DMS153 (cell line): ENCODE measurements around the gene LYRM1.
"Not testable (repeated sequence)": the region's sequence is repeated elsewhere in the genome, so short reads cannot be mapped to it uniquely, and the experiment has no call there.

Experiments used
- DNase-seq: peaks from one replicate; lab custom pipeline; 2025; lab: John Stamatoyannopoulos, UW

LYRM1 gene

DNA sequence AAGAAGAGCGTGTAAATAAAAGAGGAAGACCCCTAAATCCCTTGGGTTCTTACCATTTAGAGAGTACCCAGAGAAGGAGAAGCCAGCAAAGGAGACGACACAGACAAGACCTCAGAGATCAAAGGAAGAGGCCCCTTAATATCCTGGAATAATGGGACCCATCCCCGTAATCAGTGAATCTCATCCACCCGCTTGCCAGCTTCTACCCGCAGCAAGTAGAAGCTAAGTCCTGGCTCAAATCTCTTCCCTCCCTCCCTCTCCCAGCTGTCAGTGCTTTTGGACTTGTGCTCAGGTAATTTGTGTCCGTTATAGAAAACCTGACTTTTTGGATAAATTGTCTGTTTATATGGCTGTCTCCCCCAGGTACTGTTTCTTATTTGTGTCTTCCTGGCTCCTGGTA lies 1.9 kb downstream of the LYRM1 start:
- no peak for DNase-seq

DNA sequence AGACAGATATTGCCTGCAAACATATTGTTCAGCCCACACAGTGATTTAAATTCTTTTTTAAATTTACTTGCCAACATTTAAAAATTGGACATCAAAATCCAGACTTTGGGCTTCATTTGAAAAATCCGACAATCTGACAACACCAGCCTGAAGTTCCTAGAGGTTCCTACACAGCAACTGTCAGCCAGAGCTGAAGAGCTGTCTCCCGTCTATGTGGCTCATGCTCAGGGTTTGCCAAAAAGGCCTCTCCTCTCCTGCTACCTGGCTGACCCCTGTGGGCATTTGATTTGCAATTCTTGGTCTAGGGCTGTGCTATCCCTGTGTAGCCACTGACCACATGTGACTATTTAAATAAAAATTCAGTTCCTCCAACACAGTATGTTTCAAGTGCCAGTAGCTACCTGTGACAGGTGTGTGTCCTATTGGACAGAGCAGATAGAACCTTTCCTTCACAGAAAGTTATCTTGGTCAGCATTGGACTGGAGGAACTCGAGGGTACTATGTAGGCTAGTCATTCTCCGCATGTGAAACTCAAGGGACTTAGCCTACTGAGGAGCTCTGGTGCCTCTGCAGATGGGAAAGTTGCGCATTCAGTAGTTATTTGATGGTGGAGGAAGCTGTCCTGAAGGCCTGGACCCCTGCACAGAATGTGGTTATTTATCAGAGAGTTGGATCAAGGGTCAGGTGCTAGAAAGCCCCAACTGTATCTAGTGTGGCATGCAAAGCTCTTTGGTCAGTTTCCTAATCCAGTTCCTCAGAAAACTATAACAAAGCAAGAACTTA lies 2.7 kb downstream of the LYRM1 start:
- DNase-seq, result no peak

DNA sequence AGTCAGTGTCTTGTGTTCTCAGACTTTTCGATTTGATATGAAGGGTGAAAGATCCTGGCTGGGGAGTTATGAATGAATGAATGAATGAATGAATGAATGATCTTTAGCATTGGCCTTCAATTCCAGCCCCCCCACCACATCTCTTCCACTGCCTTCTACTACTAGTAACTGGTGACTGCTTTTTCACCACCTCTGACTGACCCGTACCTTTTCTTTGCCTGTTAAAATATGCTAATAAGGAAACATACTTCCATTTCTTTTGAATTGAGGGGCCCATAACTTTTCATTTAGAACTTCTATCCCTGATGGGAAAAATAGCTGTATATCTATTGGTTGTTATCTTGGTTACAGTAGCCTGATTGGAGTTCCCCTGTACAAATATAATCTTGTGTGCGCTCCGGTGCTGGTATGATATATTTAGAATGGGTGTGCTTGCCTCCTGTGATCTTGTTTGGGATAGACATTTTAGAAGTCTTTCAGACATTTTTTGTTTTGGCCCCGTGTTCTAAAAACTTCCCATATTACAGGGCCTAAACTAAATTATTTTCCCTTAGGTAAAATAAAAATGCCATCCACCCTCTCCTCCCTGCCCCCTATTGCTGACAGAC lies 3.4 kb downstream of the LYRM1 start:
- DNase-seq, result no peak

DNA sequence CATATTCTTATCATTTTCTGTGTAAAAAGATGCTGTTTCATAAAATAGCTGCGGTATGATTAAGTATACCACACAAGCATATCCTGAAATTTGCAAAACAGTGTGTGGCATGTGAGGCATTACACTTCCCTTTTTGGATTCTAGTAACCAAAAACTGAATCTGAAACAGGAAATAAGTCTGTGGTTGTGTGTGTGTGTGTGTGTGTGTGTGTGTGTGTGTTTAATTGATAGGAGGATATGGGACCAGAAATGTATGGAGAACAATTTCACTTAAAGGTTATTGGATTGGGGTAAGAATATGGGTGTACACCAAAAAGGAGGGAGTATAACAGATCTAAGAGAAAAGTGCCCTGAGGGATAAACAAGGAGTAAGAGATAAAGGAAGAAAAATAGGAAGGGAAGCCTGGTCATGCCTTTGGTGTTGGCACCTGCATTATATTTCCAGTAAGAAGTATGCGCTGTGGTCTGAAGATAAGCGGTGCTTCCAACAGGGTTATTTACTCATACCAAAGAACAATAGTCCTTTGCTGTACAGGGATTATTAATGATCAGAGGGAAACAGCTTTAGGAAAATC lies 4.0 kb downstream of the LYRM1 start:
- DNase-seq, result peak; percentile 67

DNA sequence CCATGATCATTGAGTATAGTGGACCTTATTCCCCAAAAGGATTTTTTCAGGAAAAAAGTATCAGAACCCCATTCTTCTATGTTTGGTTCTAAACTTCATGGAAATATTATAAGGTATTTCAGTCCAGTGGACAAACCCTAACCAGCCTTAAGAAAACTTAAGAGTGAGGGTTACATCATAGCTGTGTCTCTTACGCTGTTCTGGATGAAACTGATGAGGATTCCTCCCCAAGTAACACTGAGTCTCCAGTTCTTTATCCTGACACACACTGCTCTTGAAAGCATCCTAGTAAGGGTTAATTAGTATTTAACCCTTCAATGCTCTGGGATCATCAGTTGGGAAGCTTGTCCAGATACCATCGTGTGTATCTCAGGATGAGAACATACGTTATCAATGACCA lies 5.0 kb downstream of the LYRM1 start:
- no peak for DNase-seq

DNA sequence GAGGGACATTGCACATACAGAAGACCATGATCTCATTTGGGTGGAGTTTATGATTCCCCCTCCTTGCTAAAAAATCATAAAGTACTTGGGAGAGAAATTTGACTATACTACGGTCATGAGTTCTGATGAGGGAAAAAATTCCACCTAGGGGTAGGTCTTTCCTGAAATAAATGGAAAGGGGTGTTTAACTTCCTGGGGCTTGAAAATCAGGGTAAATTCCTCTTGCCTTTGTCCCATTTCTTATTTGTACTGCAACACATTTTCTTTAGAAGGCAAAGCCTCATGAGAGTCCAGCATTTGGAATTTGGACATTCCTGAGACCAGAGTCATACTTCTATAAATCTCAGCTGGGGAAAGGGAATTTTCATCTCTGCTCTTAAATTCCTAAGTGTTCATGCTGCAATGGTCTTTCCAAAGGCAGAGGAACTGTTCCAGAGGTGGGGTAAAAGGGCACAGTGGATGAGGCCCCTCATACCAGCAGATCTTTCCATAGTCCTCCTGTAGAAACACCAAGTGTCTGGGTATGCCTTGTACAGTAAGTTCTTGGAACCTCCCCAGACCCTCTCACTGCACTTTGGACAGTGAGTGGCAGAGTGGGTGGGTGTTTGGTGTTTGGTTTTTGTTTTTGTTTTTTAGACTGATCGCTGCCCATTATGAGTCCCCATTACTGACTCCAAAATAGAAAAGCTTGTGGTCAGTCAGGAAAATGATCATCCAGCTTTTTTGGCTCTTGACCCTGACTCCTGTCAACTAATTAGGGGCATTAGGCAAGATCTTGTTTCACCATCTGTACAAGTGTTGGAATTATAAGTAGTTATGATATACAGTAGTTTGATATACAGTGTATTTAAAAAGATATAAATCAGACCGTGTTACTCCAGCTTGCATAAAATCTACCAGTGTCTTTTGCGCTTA lies 6.0 kb downstream of the LYRM1 start:
- DNase-seq, result no peak

DNA sequence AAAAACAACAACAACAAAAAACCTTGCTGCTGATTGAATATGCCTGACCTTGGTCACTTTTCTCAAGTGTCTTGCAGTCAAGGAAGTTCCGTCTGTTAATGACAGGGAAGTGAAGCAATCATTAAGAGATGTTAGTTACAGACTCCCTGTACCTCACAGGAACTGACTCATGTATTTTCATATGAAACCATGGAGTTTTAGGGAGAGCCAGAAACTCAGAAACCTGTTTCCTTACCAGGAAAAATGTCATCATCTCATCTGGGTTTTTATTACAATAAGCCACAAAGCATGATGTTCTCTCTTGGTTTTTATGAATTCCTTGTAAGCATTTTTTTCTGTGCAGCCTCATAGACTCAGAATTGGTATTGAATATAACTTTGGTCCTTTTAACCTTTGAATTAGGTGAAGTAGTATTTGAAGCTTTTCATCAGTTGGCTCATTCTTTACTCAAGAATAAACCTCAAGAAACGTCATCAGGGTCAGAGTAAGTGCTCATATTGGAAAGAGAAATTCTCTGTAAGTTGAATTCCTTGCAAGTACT lies 10.3 kb downstream of the LYRM1 start:
- no peak for DNase-seq

DNA sequence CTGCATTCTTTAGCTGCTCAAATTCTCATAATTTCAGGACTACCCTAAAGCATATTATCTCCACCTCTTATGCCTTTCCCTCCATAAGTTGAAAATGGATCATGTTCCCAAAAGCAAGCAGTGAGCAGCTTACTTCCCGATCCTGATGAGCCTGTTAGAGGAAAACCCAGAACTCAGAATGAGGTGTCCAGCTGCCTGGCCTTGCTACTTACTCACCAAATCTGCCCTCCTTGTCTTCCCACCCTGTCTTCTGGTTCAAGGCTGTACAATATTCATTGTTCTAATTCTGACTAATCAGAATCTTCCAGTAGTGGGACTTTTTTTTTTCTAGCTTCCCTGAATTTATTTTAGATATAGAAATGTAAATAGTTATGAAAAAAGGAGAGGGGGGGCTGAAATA lies 10.8 kb downstream of the LYRM1 start:
- DNase-seq, result no peak

DNA sequence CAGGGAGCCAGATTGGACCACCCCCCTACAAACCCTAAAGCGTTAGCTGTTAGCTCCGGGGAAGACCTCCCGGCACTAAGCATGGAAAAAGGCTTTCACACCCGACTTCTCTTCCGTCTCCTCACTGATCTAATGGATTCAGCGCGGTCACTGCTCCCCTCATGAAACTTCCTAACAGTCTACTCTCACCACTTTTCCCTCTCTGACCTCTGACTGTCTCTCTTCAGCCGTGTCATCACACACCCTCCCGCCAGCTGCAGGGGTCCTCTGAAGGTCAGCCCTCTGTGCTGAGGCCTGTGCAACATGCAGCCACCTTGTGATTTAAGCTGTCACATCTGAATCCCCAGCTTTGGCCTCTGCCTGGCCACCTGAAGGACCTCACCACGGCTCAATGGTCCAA lies 15.7 kb downstream of the LYRM1 start:
- DNase-seq, result no peak

DNA sequence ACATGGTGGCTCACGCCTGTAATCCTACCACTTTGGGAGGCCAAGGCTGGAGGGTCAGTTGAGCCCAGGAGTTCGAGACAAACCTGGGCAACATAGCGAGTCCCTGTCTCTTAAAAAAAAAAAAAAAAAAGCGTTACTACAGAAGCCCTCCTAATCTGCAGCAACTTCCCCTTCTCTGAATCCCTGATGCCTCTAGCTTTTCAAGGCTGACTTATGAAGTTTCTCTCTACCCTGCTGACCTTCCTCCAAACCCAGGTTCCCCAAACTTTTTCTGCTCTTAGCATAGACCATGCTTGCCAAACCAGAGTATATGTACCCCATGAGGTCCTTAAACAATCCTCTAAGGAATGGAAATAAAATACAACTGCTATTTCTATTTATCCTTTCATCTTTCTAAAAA lies 16.4 kb downstream of the LYRM1 start:
- no peak for DNase-seq

DNA sequence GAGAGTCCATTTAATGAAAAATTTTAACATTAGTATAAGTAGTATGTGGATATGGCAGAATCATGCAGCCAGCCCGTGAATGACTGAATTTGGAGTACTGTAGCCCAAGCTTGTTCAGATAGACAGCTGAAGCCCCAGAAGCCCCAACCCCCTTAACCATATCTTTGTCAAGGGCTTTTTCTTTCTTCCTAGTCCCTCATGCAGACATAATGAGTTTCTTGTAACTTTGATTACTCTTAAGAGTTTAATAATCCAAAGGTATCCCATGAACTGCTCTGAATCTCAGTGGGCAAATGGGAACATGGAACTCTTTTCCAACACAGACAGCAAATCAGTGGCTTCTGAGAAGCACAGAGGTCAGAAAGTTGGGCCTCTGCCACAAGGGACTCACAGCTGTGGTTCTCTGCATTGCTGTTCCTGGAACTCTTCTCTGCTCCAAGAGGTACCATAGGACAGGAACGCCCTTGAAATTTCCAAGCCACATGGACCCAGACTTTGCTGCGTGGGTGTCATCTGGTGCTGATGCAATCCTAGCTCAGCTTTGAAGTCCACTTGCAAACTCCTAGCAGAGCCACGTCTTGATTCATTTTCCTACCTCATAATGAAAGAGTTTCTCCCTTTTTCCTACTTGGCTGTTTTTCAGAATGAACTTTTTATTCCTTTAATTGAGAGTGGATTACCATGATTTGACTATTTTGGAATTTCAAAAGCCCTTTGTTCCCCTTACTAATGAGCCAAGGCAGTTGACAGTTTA lies 18.1 kb downstream of the LYRM1 start:
- no peak for DNase-seq

DNA sequence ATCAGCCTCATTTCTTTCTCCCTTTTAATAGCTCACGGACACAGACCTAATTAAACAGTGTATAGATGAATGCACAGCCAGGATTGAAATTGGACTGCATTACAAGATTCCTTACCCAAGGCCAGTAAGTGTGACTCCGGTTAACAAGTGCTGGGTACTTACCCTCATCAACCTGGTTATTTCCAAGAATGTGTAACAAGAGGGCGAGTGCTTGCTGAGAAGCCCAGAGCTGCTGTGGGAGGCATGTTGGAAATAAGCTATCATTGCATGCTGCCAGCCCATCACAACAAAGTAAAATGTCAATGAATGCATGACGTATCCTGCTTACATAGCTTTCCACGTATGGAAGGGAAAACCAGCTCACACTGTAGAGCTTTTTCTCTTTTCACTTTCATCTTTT lies 19.5 kb downstream of the LYRM1 start:
- no peak for DNase-seq

DNA sequence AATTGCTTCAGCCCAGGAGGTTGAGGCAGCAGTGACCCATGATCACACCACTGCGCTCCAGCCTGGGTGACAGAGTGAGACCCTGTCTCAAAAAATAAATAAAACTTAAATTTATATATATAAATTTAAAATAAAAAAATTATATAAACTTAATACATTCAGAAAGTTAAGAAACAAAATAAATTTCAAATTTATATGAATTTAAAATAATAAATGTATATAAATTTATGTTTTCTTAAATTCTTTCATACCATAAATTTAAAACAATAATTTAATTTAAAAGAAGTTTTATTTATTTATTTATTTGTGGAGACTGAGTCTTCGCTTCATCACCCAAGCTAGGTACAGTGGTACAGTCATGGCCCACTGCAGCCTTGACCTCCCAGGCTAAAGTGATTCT lies 20.2 kb downstream of the LYRM1 start:
- DNase-seq, result no peak

DNA sequence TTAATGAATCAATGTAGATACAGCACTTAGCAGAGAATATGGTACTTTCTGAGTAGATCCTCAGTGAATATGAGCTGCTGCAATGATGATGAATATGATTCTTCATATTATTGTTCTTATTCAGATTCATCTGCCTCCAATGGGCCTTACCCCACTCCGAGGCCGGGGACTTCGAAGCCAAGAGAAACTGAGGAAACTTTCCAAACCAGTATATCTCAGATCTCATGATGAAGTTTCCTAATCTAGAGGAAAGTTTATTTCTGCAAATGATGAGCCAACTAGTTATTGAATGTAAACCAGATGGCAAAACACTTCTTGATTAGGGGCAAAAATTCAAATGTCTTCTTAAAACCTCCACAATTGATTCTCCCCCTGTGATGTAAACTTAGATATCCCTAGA lies 23.3 kb downstream of the LYRM1 start:
- DNase-seq, result no peak

DNA sequence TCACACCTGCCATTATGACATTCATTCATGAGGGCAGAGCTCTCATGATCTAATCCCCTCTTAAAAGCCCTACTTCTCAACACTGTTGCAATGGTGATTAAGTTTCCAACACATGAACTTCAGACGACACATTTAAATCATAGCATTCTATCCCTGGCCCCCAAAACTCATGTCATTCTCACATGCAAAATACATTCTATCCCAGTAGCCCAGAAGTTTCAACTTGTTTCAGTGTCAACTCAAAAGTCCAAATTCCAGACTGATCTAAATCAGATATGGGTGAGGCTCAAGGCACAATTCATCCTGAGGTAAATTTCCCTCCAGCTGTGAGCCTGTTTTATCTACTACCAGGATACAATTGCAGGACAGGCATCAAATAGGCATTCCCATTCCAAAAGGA lies 25.2 kb downstream of the LYRM1 start:
- DNase-seq, result no peak

DNA sequence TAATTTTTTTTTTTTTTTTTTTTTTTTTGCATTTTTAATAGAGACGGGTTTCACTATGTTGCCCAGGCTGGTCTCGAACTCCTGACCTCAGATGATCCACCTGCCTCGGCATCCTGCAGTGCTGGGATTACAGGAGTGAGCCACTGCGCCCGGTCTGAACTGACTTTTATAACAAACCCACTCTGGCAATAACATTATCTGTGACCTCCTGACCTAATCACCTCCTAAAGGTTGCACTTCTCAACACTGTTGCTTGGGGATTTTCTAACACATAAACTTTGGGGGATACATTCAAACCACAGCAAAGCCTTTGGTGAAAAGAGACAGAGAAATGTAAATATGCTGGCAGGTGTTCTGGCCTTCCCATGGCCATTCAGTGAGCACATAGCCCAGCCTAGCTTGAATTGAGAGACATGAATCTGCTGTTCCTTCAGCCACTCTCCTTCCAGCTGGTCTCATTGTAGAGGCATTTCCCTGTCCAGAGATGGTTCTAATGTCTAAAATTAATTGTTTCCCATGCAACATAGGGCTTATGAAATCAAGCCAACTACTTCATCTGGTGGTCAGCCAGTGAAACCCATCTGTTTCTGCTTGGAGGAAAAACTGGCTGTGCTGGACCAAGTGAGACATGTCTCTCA lies 28.3 kb downstream of the LYRM1 start:
- no peak for DNase-seq

DNA sequence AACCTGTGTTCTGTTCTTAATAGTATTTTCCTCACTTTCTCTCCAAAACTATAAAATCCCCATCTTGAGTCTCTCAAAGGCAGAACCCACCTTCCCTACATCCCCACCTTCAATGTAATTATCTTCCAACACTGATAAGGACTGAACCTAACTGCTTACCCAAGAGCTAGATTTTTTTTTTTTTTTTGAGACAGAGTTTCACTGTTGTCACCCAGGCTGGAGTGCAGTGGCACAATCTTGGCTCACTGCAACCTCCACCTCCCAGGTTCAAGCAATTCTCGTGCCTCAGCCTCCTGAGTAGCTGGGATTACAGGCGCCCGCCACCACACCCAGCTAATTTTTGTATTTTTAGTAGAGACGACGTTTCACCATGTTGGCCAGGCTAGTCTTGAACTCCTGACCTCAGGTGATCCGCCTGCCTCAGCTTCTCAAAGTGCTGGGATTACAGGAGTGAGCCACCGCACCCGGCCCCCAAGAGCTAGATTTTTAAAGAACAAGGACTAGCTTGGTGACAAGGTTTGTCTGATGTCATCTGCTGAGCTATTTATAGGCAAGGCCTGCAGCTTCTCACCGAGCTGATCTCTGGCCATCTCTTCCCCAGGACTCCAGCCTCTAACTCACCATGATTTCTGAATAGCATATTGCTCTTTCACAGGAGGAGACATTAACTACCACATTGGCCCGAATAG lies 29.2 kb downstream of the LYRM1 start:
- DNase-seq, result not testable (repeated sequence)

DNA sequence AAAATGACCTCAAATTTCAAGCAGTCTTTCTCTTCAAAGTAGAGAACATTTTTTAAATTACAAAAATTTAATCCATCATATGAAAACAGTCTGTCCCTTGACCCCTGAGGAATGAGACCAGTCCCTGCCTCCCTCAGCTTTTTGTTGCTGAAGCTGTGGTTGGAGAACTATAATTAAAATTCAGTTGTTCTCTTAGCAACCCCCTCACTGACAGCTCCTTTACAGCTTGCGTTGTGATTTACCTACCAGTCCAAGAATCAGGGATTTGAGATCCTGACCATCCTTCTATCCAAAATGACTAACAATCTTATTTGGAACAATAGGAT lies 29.8 kb downstream of the LYRM1 start:
- DNase-seq, result no peak

DNA sequence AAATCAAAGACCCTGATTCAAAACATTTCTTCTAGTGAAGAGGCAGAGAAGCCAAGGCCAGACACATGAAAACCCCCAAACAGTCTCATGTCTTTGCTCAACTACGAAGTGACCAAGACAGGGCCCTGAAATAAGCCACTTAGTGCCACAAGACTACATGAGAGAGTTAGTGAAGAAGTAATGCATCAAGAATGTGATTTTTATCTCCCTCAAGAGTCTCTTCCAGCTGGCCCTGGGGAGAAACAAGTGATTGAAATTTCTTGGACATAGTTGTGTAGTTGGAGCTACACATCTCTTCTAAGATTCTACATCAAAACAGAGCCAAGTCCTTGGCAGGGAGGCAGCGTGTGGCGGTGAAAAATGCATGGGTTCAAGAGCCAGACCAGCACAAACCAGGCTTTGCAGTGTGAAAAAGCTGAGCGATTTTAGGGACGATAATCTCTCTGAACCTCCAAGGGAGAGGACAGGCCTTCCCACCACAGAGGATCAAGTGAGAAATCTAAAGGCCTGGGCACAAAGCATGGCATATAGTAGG lies 30.6 kb downstream of the LYRM1 start:
- DNase-seq, result no peak

DNA sequence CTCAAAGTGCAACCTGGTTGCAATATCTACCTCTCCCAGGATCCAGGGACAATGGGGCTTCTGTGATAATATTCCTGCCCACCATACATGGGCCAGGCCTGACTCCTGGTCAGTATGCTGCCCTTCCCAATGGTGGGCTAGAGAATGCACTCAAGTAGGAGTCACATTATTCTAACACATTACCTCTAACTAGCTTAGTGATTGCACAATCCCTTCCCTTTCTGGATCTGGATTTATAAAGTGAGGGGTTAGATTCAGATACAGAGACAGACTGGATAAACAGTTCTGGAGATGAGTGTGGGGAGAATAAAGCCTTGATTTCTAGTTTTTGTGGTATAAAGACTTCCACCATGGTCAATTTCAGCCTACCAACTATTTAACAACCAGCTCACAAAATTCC lies 33.0 kb downstream of the LYRM1 start:
- DNase-seq, result no peak
